NCI-H82 treated with DMSO at 0.1 percent for 48 hours (cell line): ENCODE results near the gene PIGH.

ENCODE experiments used
- DNase-seq: peaks from one replicate; lab custom pipeline; 2025; ENCODE audit not compliant: unreplicated experiment; lab: John Stamatoyannopoulos, UW

PIGH gene

DNA sequence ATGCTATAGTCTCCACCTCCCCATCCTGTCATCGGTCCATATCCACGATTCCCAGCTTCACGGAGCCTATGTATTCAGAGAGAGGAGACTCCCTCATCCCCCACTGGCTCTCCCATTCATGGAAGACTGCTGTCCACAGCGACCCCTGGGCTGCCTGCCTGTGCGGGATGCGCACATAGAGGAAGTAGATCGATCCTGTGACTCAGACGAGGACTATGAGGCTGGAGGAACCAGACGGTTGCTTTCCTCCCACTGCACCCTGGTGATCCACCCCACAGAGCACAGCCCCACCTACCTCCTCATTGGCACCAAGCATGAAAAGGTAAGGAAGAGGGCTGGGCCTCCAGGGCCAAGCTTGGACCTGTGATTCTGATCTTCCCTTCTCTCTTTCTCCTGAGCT lies 24.4 kb downstream of the PIGH start:
- DNase-seq = no peak

DNA sequence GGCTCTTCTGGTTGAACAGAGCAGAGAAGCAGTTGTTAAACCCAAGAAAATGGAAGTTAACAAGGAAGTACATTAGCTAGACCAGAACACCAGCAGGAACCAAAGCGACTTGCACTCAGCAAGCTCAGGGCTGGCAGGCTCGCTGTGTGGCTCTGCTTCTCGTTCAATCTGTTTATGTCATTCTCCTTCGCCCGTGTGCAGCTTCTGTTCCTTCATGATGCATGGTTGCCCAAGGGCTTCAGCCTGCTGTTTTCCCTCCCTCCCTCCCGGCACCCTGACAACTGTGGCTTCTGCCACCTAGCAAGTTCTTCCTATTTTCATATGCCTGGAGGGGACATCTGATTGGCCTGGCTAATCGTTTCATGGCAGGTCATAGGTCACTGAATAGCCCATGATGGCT lies 25.3 kb downstream of the PIGH start:
- DNase-seq = no peak

DNA sequence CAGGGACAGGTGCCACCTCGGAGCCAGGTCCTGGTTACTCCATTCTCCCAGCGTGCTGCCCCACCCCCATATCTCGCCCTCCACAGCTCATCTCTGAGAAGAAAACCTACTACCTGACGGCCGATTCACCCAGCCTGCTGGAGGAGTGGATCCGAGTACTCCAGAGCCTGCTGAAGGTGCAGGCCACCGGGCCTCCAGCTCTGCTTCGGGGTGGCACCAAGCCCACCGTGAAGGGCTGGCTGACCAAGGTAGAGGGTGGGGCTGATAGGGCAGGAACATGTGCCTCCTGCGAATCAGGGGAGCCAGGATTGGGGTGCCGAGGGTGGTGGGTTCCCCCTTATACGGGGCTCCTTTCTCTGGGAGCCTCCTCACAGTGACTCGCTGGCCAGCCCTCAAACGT lies 25.9 kb downstream of the PIGH start:
- no peak for DNase-seq

DNA sequence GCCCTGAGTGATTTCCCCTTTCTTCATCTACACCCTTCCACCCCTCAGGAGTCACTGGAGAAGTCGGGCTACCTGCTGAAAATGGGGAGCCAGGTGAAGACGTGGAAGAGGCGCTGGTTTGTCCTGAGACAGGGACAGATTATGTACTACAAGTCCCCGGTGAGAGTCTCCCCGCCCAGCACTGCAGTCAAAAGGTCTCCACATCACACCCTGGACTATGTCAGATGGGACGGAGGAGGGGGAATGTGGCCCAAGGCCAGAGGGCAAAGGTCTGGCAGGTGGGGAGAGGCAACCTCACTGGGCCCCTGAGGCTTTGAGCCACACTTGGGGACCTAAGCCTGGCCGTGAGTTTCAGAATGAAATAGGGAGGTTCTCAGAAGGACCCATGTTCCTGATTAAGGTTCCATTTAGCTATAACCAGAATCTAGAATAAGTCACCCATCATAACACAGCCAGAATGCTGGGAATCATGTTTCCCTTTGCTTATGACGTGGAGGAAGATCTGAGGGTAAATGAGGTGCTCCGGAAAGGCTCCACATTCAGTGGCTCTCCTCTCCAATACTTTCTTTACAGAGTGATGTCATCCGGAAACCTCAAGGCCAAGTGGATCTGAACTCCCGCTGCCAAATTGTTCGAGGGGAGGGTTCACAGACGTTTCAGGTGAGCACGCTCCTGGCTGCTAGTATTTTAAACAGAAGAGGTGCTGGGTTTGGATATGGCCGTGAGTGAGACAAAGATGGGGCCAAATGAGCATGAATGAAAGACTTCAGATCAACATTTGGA lies 26.6 kb downstream of the PIGH start:
- DNase-seq = no peak

DNA sequence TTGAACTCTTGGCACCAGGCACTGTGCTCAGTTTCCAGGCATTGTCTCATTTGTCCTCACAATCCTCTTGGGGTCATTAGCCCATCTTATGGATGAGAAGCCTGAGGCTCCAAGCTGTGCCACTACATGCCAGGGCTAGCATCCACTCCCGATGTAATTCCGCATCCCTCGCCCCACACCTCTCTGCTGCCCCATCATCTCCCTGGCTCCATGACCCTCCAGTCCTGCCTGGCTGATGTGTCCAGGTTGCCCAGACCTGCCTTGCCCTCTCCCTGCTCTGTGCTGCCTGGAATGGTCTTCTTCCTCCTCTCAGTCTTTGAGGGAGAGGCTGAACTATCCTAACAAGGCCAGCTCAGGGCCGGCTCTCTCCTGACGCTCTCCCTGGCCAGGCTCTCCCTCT lies 27.5 kb downstream of the PIGH start:
- DNase-seq = no peak

DNA sequence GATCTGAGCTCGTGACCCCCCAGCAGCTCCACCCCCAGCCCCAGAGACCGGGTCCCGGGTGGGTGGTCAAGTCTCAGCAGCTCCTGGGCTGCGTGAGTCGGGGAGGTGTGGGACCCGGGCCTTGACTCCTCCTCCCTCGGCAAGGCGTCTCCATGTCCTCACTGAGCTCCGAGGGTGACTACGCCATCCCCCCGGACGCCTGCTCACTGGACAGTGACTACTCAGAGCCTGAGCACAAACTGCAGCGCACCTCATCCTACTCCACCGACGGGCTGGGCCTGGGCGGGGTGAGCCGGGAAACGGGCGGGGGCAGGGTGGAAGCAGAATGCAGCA lies 28.1 kb downstream of the PIGH start:
- no peak for DNase-seq

DNA sequence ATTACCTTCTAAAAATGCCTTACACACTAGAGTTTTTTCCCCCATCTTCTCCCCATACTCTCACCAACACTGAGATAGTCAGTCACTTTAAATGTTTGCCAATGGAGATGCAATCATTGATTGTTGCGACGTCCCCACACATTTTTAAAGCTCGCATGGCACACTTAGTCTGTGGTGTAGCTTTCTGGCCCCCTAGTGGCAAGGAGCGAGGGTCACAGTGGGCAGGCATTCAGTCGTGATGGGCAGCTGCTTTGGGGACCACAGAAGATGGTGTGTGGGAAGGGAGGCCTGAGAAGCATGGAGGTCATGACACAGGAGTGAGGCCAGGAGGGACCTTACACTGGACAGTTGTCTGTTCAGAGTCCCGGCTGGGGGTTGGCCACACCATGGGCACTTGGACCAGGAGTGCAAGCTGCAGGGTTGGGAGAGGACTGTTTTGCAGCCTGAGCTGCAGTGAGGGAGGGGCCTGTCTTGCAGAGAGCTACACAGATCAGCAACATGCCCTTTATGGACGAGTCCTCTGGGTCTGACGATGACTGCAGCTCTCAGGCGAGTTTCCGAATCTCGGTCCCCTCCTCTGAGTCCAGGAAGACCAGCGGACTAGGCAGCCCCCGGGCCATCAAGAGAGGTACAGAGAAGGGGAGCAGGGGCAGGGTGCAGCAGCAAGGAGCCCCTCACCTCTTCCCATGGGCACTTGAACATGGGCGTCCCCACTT lies 28.6 kb downstream of the PIGH start:
- peak; percentile 36 for DNase-seq

DNA sequence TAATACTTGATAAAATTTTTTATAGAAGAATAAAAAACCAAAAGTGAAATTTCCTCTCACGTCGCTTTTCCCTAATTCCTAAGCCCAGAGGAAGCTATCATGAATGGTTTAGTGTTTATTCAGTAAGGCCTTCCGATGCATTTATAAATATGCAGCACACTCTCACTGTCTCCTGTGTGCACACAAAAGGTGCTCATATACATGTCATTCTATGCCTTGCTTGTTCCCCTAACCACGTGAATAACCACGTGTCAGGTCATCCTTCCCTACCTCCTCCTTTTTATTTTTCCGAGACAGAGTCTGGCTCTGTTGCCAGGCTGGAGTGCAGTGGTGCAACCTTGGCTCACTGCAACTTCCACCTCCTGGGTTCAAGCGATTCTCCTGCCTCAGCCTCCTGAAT lies 29.6 kb downstream of the PIGH start:
- no peak for DNase-seq

DNA sequence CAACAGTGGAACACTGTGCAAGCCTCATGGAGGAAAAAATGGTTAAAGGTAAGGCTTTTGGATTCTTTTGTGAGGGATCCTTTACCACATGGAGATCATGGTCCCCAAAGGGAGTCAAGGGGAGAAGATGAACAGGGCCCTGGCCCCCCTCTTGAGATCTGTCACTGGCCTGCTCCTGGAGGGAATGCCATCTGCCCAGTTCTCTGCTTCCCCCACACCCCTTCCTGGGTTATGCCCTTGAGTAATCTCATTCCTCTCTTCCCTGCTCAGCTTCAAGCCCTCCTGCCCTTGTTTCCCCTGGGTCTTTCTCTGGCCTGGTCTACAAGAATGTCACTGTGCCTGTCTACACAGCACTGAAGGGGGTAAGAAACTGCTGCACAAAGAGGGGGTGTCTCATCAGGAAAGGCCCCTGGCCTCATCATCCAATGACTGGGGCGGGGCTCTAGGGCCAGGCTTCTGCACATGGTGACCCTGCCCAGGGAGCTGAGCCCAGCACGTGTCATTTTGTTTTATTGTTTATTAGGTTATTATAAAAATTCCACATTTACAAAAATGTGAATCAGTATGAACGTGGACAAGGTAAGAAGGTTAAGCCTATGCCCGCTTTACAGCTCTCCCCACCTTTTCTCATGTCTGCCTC lies 30.3 kb downstream of the PIGH start:
- DNase-seq = peak; percentile 60

DNA sequence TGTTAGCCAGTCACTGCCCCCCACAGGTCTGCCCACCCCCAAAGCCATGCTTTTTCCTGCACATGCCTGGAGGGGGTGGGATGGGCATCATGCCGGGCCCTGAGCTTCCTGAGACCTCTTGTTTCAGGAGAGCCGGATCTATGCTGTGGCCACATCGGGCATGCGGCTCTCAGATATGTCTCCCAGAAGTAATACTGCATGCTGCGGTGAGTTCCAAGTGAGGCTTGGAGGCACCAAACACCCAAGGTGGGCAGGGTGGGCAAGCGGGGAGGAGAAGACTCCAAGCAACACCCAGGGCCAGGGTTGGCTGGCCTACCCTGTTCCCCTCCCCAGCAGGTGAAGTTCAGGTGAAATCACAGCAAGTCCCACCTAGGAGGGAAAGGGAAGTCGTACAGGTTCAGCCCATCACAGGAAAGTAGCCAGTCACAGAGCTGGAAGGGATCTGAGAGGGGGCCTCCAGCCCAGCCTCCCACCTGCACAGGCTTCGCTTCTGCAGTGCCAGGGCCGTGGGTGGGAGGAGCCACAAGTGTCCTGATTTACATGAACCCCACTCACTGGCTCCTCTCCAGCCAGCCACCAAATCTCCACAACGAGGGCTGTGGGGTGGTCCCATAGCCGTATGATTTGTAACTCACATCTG lies 30.9 kb downstream of the PIGH start:
- peak; percentile 55 for DNase-seq

DNA sequence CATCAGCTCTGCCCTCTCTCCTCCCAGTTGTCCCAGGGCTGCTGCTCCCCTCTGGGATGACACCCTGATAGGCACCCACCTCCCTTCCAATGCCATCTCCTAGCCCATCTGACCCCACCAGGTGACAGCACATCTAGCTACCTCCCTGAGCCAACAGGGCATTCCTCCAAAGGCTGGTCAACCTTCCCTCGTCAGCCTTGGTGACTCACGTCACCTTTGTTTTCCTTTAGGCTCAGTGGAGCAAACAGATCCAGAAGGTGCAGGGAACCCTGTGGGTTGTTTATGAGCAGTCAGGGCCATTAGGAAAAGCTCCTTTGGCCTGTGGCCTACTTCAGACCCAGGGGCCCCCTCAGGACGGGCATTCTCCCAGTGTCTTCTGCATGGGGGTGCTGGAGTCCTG lies 32.4 kb downstream of the PIGH start:
- no peak for DNase-seq

DNA sequence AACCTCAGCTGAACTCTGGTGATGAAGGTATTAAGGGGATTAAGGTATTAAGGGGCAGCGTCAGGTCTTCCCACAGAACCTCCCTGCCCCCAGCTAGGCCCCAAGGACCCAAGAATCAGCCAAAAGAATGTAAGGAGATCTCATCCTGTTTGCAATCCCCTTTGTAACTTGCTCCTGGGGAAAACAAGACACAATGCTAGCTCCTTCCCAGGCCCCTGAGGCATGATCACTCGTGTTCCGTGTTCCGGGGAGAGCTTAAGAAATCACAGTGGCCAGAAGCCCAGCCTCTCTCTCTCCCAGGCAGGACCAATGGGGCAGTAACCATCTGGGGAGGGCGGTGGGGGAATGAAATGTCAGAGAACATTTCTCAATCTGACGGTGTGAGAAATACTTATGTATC lies 33.2 kb downstream of the PIGH start:
- peak; percentile 86 for DNase-seq

DNA sequence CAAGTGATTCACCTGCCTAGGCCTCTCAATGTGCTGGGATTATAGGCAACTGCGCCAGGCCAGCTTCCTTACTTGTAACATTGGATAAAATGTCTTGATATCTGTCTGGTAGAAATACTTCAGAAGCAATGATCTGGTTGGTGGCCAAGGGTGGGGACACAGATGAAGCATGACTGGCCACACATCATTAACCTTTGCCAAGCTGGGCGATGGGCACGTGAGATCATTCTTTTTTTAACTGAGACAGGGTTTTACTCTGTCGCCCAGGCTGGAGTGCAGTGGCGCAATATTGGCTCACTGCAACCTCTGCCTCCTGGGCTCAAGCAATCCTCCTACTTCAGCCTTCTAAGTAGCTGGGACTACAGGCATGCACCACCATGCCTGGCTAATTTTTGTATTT lies 35.8 kb downstream of the PIGH start:
- no peak for DNase-seq

DNA sequence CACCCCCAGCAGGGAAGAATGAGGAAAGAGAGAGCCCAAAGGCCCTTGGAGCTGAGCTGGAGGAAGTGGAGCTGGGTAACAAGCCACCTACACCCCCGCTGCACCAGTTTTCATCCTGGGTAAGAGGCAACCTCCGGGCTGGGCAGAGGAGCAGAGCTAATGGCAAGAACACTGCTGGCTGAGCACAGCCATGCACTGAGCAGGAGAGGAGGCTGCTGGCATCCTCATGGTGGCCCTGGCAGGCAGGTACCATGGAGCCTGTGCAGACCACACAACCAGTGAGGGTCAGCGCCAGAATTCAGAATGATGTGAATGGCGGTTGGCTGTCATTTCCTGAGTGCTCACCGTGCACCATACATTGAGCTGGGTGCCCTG lies 37.3 kb downstream of the PIGH start:
- DNase-seq = no peak

DNA sequence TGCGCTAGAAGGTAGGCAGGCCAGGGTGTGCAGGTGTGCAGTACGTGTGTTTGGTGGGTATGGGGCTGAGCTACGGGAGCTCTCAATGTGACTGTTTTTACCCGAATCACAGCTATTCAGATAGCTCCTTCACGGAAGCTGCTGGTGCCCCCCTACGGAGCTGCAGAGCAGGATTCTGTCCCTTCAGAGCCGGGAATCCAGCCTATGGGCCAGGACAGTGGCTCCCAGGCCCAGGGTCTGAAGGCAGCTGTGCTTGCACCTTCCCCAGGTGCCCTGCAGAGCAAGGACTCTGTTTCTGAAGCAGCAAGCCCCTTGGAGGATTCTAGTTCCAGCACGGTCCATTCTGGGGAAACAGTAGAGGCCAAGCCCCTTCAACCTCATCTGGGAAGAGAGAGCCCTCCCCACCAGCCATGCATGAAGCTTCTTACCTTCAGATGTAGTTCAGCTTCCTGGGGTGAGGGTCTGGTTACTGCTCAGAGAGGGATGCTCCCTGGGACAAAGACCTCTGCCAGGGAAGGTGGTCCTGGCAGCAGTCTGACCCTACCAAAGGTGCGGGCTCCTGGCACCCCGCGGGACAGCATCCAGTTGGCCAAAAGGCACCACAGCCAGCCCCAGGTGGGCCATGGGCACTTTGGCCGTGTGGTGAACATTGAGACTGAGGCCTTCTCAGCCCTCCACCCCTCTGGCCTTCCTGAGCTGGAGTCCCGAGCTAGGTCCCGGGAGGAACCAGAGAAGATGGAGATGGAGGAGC lies 37.9 kb downstream of the PIGH start:
- DNase-seq = no peak

DNA sequence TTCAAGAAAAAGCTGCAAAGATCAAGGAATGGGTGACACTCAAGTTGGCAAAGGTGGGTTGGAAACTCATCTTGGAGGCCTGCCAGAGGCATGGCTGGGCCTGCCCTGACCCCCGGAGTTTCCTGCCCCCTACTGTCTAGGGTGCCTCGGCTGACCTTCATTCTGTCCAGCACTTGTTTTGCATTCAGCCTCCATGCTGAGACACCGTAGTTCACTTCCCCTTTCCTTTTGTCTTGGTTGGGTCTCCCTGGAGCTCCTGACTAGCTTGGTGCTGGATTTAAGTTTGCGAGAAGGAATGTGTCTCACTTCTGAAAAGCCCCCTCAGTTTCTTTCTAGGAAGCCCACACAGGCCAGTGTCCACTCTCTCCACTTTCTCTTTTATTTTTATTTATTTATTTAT lies 40.4 kb downstream of the PIGH start:
- DNase-seq = no peak

DNA sequence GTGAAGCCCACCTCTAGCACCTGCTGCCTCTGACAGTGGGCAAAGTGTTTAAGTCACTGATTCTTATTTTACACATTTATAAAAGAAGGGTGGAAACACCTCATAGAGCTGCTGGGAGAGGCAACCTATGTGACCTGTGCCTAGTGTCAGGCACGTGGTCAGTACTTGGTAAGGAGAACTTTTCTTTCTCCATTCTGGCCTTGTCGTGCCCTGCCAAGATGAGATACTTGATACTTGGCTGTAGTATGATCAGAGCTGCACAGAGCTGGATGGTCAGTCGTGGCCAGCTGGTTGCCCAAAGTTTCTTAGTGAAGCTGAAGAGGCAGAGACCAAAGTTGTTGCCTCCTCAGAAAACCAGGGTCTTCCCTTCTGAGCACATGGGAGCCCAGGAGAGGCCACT lies 42.4 kb downstream of the PIGH start:
- DNase-seq = no peak

DNA sequence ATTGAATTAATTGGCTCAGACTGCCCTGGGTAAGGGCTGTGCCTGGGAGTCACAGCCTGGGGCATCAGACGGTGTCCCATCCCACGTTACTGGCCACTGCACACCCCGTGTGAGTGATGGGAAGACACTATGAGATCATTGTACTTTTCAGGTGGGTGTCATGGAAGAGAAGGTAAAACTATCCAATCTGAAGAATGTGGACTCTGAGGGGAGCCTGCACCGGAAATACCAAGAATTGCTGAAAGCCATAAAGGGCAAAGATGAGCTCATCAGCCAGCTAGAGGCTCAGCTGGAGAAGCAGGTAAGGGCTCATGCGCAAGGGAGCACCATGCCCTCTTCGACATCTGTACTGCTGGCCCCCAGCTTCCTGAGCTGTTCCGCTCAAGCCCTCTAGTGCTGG lies 43.0 kb downstream of the PIGH start:
- DNase-seq = no peak

DNA sequence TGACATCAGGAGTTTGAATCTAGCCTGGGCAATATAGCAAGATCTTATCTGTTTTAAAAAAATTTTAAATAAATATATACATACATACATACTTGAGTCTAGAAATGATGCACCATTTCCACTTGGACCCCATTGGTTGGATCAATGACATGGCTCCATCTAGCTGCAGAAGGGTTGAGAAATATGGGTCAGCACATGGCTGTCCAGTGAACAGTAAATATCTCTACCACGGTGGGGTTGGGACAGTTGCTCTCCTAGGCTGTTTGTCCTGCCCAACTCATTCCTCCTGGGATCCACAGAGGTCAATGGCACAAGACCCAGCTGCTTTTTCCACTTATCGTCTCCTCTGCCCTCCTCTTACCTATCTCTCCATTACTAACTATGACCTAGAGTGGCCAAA lies 43.4 kb downstream of the PIGH start:
- DNase-seq = no peak

DNA sequence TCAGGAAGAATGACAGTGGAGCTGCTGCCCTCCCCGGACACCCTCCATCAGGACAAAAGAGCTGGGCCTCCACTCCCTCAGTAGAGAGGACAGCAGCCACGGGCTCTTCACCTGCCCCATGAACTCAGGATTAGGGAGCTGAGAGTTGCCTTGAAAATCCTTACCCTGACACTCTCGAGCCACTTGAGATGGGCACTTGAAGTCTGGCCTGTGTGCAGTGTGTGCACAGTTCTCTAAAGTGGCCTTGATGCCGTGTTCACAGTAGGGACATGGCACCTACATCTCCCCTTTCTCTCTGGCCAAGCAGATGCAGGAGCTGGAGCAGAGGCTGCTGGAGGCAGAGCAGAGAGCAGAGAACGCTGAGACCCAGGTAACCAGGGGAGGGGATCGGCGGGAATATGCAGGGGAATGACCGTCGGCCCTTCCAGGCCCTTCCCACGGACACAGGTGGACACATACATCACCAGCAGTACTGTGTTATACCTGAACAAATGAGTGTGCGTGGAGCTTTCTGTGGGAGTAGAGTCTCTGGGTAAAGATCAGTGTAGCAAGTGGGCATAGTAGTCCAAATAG lies 44.5 kb downstream of the PIGH start:
- no peak for DNase-seq

DNA sequence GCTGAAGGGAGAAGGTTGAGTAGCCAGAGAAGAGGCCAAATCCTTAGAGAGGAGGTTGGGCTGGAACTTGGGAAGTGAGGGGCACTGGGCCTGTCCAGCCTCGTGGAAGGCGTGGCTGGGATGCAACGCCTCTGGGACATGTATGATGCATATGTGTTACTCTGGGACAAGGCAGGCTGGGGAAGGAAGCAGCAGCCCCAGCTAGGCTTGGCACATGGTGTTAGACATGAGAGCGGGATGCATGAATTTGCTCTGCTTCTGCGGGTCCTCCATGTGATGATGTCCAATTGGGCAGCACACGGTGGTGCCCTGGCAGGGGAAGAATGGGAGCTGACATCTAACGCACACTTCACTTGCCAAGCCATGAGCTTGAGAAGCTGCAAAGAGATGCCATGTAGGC lies 45.7 kb downstream of the PIGH start:
- no peak for DNase-seq
